GM12864 (cell line): ENCODE results near the gene SEMA3C.

Experiments
- DNase-seq: peaks from one replicate; pipeline ENCODE4 v3.0.0-alpha.2; 2011; ENCODE audit warnings: low read depth
- H3K4me3 ChIP-seq: 2 replicates; pipeline ENCODE4 v1.5.1; 2011; ENCODE audit warnings: mild to moderate bottlenecking, low read depth, low read length, control low read depth
- CTCF ChIP-seq: IDR thresholded peaks from 2 replicates; pipeline ENCODE4 v1.5.1; 2011; ENCODE audit warnings: low read depth, mild to moderate bottlenecking, moderate library complexity, low read length, control low read depth, inconsistent platforms; ENCODE audit errors: missing control alignments

SEMA3C gene

GRCh38 chr7:80774843-80775242 lies 144.0 kb downstream of the SEMA3C start:
- DNase-seq = no peak
- no peak for TF ChIP-seq CTCF
- no peak overlapping the region for H3K4me3 ChIP-seq

GRCh38 chr7:80773787-80774508 lies 144.9 kb downstream of the SEMA3C start:
- H3K4me3 ChIP-seq = no peak overlapping the region
- TF ChIP-seq CTCF = no peak
- DNase-seq = no peak

GRCh38 chr7:80772347-80772993 lies 146.4 kb downstream of the SEMA3C start:
- no peak for TF ChIP-seq CTCF
- no peak for DNase-seq
- H3K4me3 ChIP-seq = no peak overlapping the region

- H3K4me3 ChIP-seq = no peak overlapping the region
- DNase-seq = no peak
- TF ChIP-seq CTCF = no peak
Measured at GRCh38 chr7:80771523-80771922, 147.3 kb downstream of the SEMA3C start.

GRCh38 chr7:80770675-80771081 lies 148.2 kb downstream of the SEMA3C start:
- peak; percentile 19 for DNase-seq
- no peak overlapping the region for H3K4me3 ChIP-seq
- no peak for TF ChIP-seq CTCF

- H3K4me3 ChIP-seq = no peak overlapping the region
- no peak for DNase-seq
- no peak for TF ChIP-seq CTCF
Measured at GRCh38 chr7:80770061-80770460, 148.8 kb downstream of the SEMA3C start.

GRCh38 chr7:80768756-80769155 lies 150.1 kb downstream of the SEMA3C start:
- no peak for TF ChIP-seq CTCF
- no peak overlapping the region for H3K4me3 ChIP-seq
- no peak for DNase-seq
